ENCODE data around the gene S100A10. TPM values are rescaled to one million over a fixed set of nuclear protein-coding genes. Genes with fewer than 3 reads are reported as not detected.
A peak's percentile ranks its signal among the peaks of the same experiment; 100 is the strongest.

S100A10 gene
- total and polyA plus RNA-seq, 10 donors: 45.6 to 167 (median 79.0) TPM

DNA sequence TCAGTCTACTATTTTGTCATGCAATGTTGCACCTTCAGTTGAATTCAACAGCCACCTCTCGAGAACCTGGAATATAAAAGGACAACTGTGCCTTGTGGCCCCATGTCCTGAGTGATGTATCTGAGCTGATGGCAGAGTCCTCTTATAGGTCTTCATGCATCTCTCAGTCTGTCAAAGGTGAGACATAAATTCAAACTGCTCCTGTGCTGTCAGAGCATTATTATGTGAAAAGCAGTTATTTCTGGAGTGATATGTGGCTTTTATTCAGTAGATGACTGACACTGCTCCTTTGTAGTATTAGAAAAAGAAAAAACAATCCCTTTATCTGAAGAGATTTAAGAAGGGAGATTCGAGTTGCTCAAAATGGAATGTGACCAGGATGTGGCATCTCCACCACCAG, 8.4 kb downstream of the S100A10 start:
- Histone ChIP-seq H3K36me3 (peaks cover 0 to 64% (median 28%) of the 10 kb centered on the region in 6 donors), H3K27ac (peak overlapping the region in 2 of 8 donors; percentile 37 to 50)

DNA sequence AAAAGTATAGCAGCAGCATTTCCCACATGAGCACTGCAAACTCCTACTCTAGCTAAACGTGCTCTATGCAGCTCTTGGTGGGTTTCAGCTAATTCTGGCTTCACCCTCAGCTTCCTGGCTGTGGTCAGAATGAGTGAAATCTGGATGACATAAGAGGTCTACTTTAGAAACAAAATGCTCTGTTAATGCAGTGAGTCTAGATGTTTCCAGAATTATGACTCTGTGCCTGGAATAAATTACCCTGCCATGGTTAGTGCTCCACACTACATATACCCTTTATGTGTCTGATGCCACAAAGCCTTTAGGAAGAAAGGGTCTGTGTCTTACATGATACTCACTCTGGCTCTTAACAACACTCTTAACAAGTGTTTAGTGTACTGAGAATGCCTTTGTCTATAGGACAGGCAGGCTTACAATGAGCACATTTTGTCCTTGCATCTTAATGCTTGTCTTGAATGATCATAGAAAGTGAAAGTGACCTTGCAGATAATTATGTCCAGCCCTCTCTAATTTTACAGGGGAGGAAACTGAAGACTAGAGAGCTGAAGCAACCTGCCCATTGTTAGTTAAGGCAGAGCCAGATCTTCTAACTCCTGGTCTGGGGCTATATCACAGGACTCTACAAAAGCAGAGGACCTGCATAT, 9.2 kb downstream of the S100A10 start:
- no peaks in the 10 kb centered on the region for H3K9me3 ChIP-seq
- TF ChIP-seq, protein P1, sequence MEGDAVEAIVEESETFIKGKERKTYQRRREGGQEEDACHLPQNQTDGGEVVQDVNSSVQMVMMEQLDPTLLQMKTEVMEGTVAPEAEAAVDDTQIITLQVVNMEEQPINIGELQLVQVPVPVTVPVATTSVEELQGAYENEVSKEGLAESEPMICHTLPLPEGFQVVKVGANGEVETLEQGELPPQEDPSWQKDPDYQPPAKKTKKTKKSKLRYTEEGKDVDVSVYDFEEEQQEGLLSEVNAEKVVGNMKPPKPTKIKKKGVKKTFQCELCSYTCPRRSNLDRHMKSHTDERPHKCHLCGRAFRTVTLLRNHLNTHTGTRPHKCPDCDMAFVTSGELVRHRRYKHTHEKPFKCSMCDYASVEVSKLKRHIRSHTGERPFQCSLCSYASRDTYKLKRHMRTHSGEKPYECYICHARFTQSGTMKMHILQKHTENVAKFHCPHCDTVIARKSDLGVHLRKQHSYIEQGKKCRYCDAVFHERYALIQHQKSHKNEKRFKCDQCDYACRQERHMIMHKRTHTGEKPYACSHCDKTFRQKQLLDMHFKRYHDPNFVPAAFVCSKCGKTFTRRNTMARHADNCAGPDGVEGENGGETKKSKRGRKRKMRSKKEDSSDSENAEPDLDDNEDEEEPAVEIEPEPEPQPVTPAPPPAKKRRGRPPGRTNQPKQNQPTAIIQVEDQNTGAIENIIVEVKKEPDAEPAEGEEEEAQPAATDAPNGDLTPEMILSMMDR (IDR thresholded peaks at IDR 0.05 in 8 of 11, conservative IDR thresholded peaks at IDR 0.05 in 3 of 11): no peak
- TF ChIP-seq POLR2AphosphoS5 (IDR thresholded peaks at IDR 0.05): no peak
- no peak overlapping the region for H3K4me3 ChIP-seq
- no peaks in the 10 kb centered on the region for H3K27me3 ChIP-seq (replicated peaks in 1 of 7)
- peak overlapping the region in 3 of 8 donors; percentile 6 to 50 (median 37) for H3K27ac ChIP-seq
- no peak for DNase-seq
- peaks cover 0 to 66% (median 28%) of the 10 kb centered on the region in 6 donors for H3K36me3 ChIP-seq
- WGBS, 5 donors: 17 to 46% (median 25%) methylated on average over 1 of the region's 1 CpG
- peaks cover 5 to 55% (median 26%) of the 10 kb centered on the region in 6 donors for H3K4me1 ChIP-seq
- intact Hi-C loops (cut with DNase I; ENCODE audit: low total_unique reads): no loop called here

More for the DNA sequence above, 8.4 kb downstream of the S100A10 start:
- TF ChIP-seq, protein P1 (IDR thresholded peaks at IDR 0.05 in 8 of 11, conservative IDR thresholded peaks at IDR 0.05 in 3 of 11): no peak
- no peak for TF ChIP-seq POLR2AphosphoS5 (IDR thresholded peaks at IDR 0.05)
- no peak for TF ChIP-seq POLR2A (IDR thresholded peaks at IDR 0.05)
- H3K27me3 ChIP-seq (replicated peaks in 1 of 7): no peaks in the 10 kb centered on the region
- 85 to 94% (median 88%) methylated on average over 2 of the region's 2 CpGs for WGBS, 5 donors
- H3K4me1 ChIP-seq: peaks cover 14 to 64% (median 34%) of the 10 kb centered on the region in 6 donors
- no peaks in the 10 kb centered on the region for H3K9me3 ChIP-seq
- intact Hi-C loops (cut with DNase I; ENCODE audit: low total_unique reads): no loop called here
- H3K4me3 ChIP-seq: no peak overlapping the region
- no peak for DNase-seq

DNA sequence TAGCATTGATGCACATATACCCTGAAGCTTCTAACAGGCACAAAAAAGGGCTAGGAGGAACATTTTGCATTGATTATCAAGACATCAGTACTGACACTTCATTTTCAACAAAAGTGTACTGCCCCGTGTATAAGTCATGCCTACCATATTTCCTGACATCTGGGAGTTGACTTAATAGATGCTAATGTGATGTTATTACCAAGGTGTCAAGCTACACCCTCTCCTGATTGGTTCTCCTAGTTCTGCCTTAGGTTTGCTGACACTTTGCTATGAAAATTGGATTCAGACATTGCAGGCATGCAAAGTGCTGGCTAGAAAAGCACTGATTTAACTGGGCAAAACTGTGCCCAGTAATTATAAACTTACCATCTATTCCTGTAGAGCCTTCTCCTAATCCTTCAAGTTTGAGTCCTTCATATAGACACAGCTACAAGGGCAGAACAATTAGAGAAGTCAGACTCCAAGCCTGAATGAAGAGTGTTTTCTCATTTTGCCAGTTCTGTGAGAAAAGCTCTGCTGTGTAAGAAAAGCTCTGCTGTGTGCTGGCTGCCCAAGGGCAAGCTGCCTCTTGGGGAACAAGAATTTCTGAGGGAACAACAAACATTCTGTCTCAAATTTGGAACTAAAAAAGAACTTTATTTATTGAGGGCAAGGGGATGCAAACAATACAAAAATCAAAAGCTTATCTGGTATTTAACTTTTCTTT, 11.2 kb downstream of the S100A10 start:
- no peak for TF ChIP-seq POLR2A (IDR thresholded peaks at IDR 0.05)
- TF ChIP-seq, protein P1 (IDR thresholded peaks at IDR 0.05 in 8 of 11, conservative IDR thresholded peaks at IDR 0.05 in 3 of 11): no peak
- no peak for TF ChIP-seq POLR2AphosphoS5 (IDR thresholded peaks at IDR 0.05)
- intact Hi-C loops (cut with DNase I; ENCODE audit: low total_unique reads): no loop called here
- DNase-seq: no peak
- Histone ChIP-seq H3K4me1 (peaks cover 0 to 35% (median 12%) of the 10 kb centered on the region in 6 donors), H3K9me3 (no peaks in the 10 kb centered on the region), H3K27me3 (replicated peaks in 1 of 7) (no peaks in the 10 kb centered on the region), H3K36me3 (peaks cover 0 to 66% (median 28%) of the 10 kb centered on the region in 6 donors), H3K4me3 (no peak overlapping the region), H3K27ac (no peak overlapping the region)
- WGBS, 5 donors: 65 to 91% (median 83%) methylated on average over 1 of the region's 1 CpG

DNA sequence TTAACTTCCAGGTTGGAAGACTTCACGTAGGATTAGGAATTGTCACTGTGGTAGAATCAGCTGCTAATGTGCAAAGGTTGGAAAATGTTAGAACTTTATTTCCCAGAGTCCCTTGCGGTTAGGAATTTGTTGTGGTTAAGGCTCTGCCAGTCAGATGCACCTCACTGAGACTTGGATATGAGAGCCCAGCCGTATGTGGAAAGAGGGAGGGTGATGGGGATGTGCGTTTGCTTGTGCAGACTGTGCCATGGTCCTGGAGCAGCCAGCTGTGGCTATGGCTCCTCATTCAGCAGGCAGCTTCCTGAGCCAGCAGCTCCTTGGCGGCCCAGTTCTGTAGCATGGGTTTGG, 12.5 kb downstream of the S100A10 start:
- peaks cover 0 to 23% (median 12%) of the 10 kb centered on the region in 6 donors for H3K4me1 ChIP-seq
- no peak overlapping the region for H3K4me3 ChIP-seq
- H3K36me3 ChIP-seq: peaks cover 0 to 62% (median 28%) of the 10 kb centered on the region in 6 donors
- no peaks in the 10 kb centered on the region for H3K27me3 ChIP-seq (replicated peaks in 1 of 7)
- TF ChIP-seq POLR2A (IDR thresholded peaks at IDR 0.05): no peak
- TF ChIP-seq, protein P1 (IDR thresholded peaks at IDR 0.05 in 8 of 11, conservative IDR thresholded peaks at IDR 0.05 in 3 of 11): no peak
- TF ChIP-seq POLR2AphosphoS5 (IDR thresholded peaks at IDR 0.05): no peak
- WGBS, 5 donors: 86 to 98% (median 92%) methylated on average over 5 of the region's 5 CpGs
- no peaks in the 10 kb centered on the region for H3K9me3 ChIP-seq
- H3K27ac ChIP-seq: no peak overlapping the region
- DNase-seq: no peak
- intact Hi-C loops (cut with DNase I; ENCODE audit: low total_unique reads): no loop called here
